Amniotic stem cell (primary cell): Measurements from ENCODE around the gene OR4N2.
"Not testable (repeated sequence)": the region's sequence is repeated elsewhere in the genome, so short reads cannot be mapped to it uniquely, and the experiment has no call there.

ENCODE experiments used
- DNase-seq: peaks from one replicate; lab custom pipeline; 2025; lab: John Stamatoyannopoulos, UW

OR4N2 gene

DNA sequence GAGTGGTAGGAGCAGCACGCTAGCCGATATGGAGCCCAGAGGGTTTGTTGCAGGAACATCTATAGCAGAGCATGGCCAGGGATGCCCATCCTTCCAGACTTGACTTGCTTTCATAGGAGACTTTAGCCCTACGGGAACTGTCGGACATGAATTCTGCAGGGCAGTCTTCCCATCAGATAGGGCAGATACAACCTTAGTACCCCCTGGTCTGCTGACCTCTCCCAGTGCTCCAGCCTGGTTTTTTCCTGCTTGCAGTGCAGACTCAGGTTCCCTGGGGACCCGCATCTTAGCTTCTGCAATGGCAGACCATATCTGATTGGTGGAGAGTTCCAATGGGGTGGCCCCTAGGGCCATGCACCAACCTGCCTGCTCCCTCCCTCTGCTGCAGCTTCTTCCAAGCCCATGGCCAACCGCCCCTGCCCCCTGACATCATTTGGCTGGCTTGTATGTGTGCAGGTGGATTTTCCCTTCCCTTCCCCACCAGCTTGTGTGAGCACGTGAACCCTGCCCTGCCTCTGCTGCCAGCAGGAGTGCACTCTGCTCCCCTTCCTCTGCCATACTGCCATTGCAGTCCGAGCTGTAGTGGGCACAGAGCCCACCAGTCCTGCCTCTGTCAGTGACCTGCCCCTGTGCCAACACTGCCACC, 30.8 kb downstream of the OR4N2 start:
- not testable (repeated sequence) for DNase-seq

DNA sequence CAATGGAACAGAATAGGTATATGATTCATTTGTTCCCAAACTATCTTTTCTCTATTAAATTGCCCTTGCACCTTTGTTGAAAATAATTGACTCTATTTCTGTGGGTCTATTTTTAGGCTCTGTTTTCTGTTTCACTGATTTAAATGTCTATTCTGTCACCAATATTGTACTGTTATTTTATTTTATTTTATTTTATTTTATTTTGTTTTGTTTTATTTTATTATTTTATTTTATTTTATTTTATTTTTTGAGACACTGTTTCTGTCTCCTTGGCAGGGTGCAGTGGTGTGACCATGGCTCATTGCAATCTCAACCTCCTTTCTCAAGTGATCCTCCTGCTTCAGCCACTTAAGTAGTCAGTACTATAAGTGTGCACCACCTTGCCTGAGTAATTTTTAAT, 34.9 kb downstream of the OR4N2 start:
- DNase-seq = no peak

DNA sequence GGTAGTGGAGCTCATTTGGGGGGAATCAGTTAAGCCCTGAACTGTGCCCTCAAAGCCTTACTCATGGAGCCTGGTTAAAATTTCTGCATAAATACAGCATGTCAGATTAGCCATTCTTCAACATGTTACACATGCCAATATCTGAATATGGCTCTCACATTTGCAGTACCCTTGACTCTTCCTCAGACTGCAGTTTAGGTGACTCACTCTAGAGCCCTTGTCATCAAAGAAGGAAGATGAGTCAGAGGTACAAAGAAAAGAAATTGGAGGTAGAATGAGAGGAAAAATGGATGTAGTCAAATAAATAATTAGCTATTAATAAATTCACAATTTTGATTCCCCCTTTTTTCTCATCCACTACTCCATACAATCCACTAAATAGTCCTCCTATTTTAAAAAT, 47.8 kb downstream of the OR4N2 start:
- no peak for DNase-seq

DNA sequence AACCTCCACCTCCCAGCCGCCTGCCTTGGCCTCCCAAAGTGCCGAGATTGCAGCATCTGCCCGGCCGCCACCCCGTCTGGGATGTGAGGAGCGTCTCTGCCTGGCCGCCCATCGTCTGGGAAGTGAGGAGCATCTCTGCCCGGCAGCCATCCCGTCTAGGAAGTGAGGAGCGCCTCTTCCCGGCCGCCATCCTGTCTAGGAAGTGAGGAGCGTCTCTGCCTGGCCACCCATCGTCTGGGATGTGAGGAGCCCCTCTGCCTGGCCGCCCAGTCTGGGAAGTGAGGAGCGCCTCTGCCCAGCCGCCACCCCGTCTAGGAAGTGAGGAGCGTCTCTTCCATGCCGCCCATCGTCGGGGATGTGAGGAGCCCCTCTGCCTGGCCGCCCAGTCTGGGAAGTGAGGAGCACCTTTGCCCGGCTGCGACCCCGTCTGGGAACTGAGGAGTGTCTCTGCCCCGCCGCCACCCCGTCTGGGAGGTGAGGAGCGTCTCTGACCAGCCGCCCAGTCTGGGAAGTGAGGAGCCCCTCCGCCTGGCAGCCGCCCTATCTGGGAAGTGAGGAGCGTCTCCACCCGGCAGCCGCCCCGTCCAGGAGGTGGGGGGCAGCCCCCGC, 62.6 kb downstream of the OR4N2 start:
- not testable (repeated sequence) for DNase-seq

DNA sequence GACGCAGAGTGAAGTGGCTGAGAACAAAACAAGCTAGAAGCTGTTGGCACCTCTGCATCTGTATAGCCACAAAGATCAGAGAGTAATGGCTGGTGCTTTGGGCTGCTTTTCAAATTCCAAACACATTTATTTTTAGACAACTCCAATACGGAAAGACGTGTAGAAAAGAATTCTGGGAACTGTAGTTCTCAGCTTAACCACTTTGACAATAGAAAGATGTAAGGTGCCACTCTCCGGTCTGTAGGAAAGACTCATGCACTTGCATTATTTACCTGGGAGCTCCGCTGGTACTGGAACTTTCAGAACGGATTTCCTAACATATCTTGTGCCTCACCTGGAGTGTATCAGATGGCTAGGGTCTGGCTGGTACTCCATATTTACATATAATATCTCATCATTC, 69.6 kb downstream of the OR4N2 start:
- no peak for DNase-seq

DNA sequence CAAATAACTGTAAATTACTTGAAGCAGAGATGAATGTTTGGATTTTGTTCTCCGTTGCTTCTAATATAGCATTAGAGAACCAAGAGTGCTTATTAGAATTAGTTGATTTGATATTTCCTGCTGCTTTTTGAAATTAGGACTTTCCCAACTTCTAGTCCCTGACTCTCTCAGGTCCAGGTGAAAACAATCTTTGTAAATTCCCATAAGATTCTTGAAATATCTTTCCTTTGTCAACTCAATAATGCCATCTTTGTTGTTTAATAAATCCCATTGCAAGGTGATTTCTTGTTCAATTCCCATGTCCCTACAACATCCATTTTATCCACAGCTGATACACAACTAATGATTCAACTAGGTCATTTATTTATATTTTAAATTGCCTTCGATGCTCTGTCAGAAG, 71.3 kb downstream of the OR4N2 start, which contains the start of gene OR4K2:
Gene OR4K2, plus strand, starts transcription at position 301 of the 400 bp plus-strand sequence. CDS start 1,126 bp downstream, outside the sequence.
- no peak for DNase-seq

DNA sequence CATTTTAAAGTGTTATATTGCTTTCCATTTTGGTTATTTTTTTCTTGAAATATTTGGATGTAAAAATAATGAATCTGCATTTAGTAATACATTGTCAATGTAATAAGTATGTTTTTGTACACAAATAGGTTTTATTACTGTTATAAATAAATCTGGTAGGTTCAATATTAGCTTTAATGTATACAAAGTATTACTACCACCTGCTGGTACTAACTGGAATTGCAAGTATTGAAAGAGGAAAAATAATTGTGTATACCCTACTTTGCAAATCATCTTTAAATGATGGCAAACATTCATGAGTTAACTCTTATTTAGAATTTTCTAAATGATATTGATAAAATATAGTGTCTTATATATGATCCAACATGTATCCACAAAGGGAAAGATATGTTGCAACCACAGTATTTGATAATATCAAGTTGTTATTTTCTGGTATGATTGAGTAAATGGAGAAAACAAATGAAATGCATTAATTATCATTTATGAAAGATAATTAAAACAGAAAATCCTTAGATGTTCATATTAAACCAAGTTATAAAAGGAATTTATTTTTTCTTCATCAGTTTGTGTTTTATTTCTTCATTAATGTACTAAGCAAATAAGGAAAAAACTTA, 74.6 kb downstream of the OR4N2 start:
- DNase-seq = no peak
